Measurements from ENCODE around the gene MASP1. TPM values are rescaled to one million over a fixed set of nuclear protein-coding genes. Genes with fewer than 3 reads are reported as not detected.
"Not testable (repeated sequence)": the region's sequence is repeated elsewhere in the genome, so short reads cannot be mapped to it uniquely, and the experiment has no call there.

MASP1 gene
- total and polyA plus RNA-seq, 12 donors, result 0.72 to 19.5 (median 4.9) TPM

- TF ChIP-seq POLR2A (IDR thresholded peaks at IDR 0.05), result no peak
- TF ChIP-seq CTCF (IDR thresholded peaks at IDR 0.05), result no peak
- no peak overlapping the region for H3K4me3 ChIP-seq
- DNase-seq, result no peak
- no peaks in the 10 kb centered on the region for H3K4me1 ChIP-seq (replicated peaks in 1 of 2)
- no peaks in the 10 kb centered on the region for H3K36me3 ChIP-seq (replicated peaks in 1 of 2)
- no peaks in the 10 kb centered on the region for H3K9me3 ChIP-seq (replicated peaks in 1 of 3)
- intact Hi-C loops (cut with DNase I), result no loop called here
- 68 to 89% (median 84%) methylated on average over 2 to 4 of the region's 4 CpGs for WGBS, 4 donors
- no peak overlapping the region for H3K27ac ChIP-seq
- no peaks in the 10 kb centered on the region for H3K27me3 ChIP-seq
Measured at GRCh38 chr3:187242900-187243299, 48.6 kb downstream of the MASP1 start.

- intact Hi-C loops (cut with DNase I), result no loop called here
- no peaks in the 10 kb centered on the region for H3K4me1 ChIP-seq (replicated peaks in 1 of 2)
- no peaks in the 10 kb centered on the region for H3K36me3 ChIP-seq (replicated peaks in 1 of 2)
- H3K27me3 ChIP-seq, result no peaks in the 10 kb centered on the region
- WGBS, 4 donors, result 75 to 89% (median 76%) methylated on average over 4 to 5 of the region's 5 CpGs
- no peak for DNase-seq
- H3K27ac ChIP-seq, result no peak overlapping the region
- TF ChIP-seq CTCF (IDR thresholded peaks at IDR 0.05) (no peak), POLR2A (IDR thresholded peaks at IDR 0.05) (no peak)
- no peaks in the 10 kb centered on the region for H3K9me3 ChIP-seq (replicated peaks in 1 of 3)
- no peak overlapping the region for H3K4me3 ChIP-seq
Measured at GRCh38 chr3:187242435-187242834, 49.1 kb downstream of the MASP1 start.

- WGBS, 4 donors, result 83 to 96% (median 91%) methylated on average over 4 of the region's 4 CpGs
- not testable (repeated sequence) for H3K36me3 ChIP-seq (replicated peaks in 1 of 2)
Measured at GRCh38 chr3:187238835-187239234, 52.7 kb downstream of the MASP1 start.

GRCh38 chr3:187238239-187238638 is 53.3 kb downstream of the MASP1 start:
- Histone ChIP-seq H3K27me3 (no peaks in the 10 kb centered on the region), H3K4me3 (no peak overlapping the region), H3K9me3 (replicated peaks in 1 of 3) (no peaks in the 10 kb centered on the region), H3K27ac (no peak overlapping the region), H3K4me1 (replicated peaks in 1 of 2) (no peaks in the 10 kb centered on the region), H3K36me3 (replicated peaks in 1 of 2) (no peaks in the 10 kb centered on the region)
- no peak for DNase-seq
- TF ChIP-seq POLR2A (IDR thresholded peaks at IDR 0.05) (no peak), CTCF (IDR thresholded peaks at IDR 0.05) (no peak)
- intact Hi-C loops (cut with DNase I), result no loop called here
- WGBS, 4 donors, result 62 to 90% (median 75%) methylated on average over 1 of the region's 1 CpG

More at GRCh38 chr3:187238835-187239234, 52.7 kb downstream of the MASP1 start:
- H3K4me3 ChIP-seq; H3K4me1 ChIP-seq (replicated peaks in 1 of 2); H3K9me3 ChIP-seq (replicated peaks in 1 of 3); intact Hi-C loops (cut with DNase I); DNase-seq; H3K27ac ChIP-seq; H3K27me3 ChIP-seq: not testable (repeated sequence)

- Histone ChIP-seq H3K4me1 (replicated peaks in 1 of 2) (no peaks in the 10 kb centered on the region), H3K27ac (no peak overlapping the region), H3K36me3 (replicated peaks in 1 of 2) (no peaks in the 10 kb centered on the region), H3K9me3 (replicated peaks in 1 of 3) (no peaks in the 10 kb centered on the region), H3K4me3 (no peak overlapping the region), H3K27me3 (no peaks in the 10 kb centered on the region)
- DNase-seq, result no peak
- intact Hi-C loops (cut with DNase I), result no loop called here
- no peak for TF ChIP-seq CTCF (IDR thresholded peaks at IDR 0.05)
- TF ChIP-seq POLR2A (IDR thresholded peaks at IDR 0.05), result no peak
Measured at GRCh38 chr3:187237741-187238140, 53.8 kb downstream of the MASP1 start.
